DOHH2 (cell line): ENCODE results near the gene ODC1.

ENCODE experiments used
- H3F3A ChIP-seq: fragments of 200-600 bp; sonication (generic), shearing (Covaris generic); 2 replicates; pipeline ENCODE4 v1.6.0; 2016; ENCODE audit warnings: antibody characterized with exemption, mild to moderate bottlenecking; ENCODE audit not compliant: control insufficient read depth, insufficient read depth
- H3K27ac ChIP-seq: fragments of 200-600 bp; sonication (generic); 2 replicates; pipeline ENCODE4 v1.5.1; 2014; ENCODE audit warnings: low read depth, mild to moderate bottlenecking, low read length, moderate library complexity
- H3K27me3 ChIP-seq: fragments of 200-600 bp; sonication (generic); 2 replicates; pipeline ENCODE4 v1.6.1; 2014; ENCODE audit warnings: mild to moderate bottlenecking, low read length, mixed read lengths; ENCODE audit not compliant: control insufficient read depth
- H3K36me3 ChIP-seq: fragments of 200-600 bp; sonication (generic); 2 replicates; pipeline ENCODE4 v1.6.1; 2014; ENCODE audit warnings: mild to moderate bottlenecking, low read length, moderate library complexity, mixed read lengths; ENCODE audit not compliant: control insufficient read depth
- H3K4me1 ChIP-seq: fragments of 200-600 bp; sonication (generic); 2 replicates; pipeline ENCODE4 v1.6.1; 2014; ENCODE audit warnings: mild to moderate bottlenecking, low read length, mixed read lengths; ENCODE audit not compliant: control insufficient read depth
- H3K4me2 ChIP-seq: fragments of 200-600 bp; sonication (generic); 2 replicates; pipeline ENCODE4 v1.6.0; 2014; ENCODE audit warnings: mild to moderate bottlenecking, low read length, moderate library complexity
- H3K4me3 ChIP-seq: fragments of 200-600 bp; sonication (generic); 2 replicates; pipeline ENCODE4 v1.5.1; 2014; ENCODE audit warnings: mild to moderate bottlenecking, low read length, mixed read lengths
- H3K79me2 ChIP-seq: fragments of 200-600 bp; sonication (generic); 2 replicates; pipeline ENCODE4 v1.6.1; 2014; ENCODE audit warnings: mild to moderate bottlenecking, low read length, mixed read lengths; ENCODE audit not compliant: control insufficient read depth
- H3K9me2 ChIP-seq: fragments of 200-600 bp; sonication (generic); replicated peaks from 2 replicates; pipeline ENCODE4 v1.6.1; 2014; ENCODE audit warnings: mild to moderate bottlenecking, low read length, mixed read lengths; ENCODE audit not compliant: control insufficient read depth
- H3K9me3 ChIP-seq: fragments of 200-600 bp; sonication (generic); 2 replicates; pipeline ENCODE4 v1.6.1; 2014; ENCODE audit warnings: antibody characterized with exemption, low read length, mixed read lengths; ENCODE audit not compliant: control insufficient read depth, insufficient read depth
- H4K20me1 ChIP-seq: fragments of 200-600 bp; sonication (generic); 2 replicates; pipeline ENCODE4 v1.6.0; 2014; ENCODE audit warnings: low read depth, mild to moderate bottlenecking, antibody characterized with exemption, low read length, moderate library complexity; ENCODE audit not compliant: control insufficient read depth, insufficient read depth
- EZH2phosphoT487 ChIP-seq: fragments of 200-600 bp; sonication (generic); IDR thresholded peaks from 2 replicates; pipeline ENCODE4 v1.6.1; 2017; ENCODE audit warnings: borderline replicate concordance, mild to moderate bottlenecking, antibody characterized with exemption, low read length, moderate library complexity, mixed read lengths
- TF ChIP-seq, protein P1 (sequence below): fragments of 200-600 bp; sonication (generic); IDR thresholded peaks from one replicate; pipeline ENCODE4 v1.5.1; 2014; ENCODE audit warnings: antibody characterized with exemption, mild to moderate bottlenecking, low read depth, low read length; ENCODE audit not compliant: poor library complexity, severe bottlenecking

ODC1 gene

DNA sequence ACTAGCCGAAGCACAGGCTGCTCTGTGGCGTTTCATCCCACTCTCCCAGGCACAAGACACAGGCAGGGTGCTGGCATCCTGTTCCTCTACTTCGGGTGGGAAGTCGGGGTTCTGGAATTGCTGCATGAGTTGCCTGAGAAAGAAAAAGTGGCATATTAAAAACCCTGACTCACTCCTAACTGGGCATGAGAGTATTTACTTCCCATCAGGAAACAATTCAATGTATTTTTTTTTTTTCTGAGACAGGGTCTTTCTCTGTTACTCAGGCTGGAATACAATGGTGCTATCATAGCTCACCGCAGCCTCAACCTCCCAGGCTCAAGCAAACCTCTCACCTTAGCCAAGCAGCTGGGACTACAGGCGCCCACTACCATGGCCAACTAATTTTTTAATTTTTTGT lies 7.4 kb downstream of the ODC1 start:
- Histone ChIP-seq H3F3A (peaks cover 77% of the 10 kb centered on the region), H4K20me1 (peaks cover 35% of the 10 kb centered on the region), H3K27ac (no peak overlapping the region), H3K79me2 (peaks cover 27% of the 10 kb centered on the region), H3K4me3 (no peak overlapping the region), H3K27me3 (no peaks in the 10 kb centered on the region), H3K36me3 (peaks cover 73% of the 10 kb centered on the region), H3K4me1 (peaks cover 15% of the 10 kb centered on the region), H3K9me2 (no peaks in the 10 kb centered on the region), H3K4me2 (no peak overlapping the region), H3K9me3 (no peaks in the 10 kb centered on the region)
- TF ChIP-seq EZH2phosphoT487 = no peak
- TF ChIP-seq, protein P1, sequence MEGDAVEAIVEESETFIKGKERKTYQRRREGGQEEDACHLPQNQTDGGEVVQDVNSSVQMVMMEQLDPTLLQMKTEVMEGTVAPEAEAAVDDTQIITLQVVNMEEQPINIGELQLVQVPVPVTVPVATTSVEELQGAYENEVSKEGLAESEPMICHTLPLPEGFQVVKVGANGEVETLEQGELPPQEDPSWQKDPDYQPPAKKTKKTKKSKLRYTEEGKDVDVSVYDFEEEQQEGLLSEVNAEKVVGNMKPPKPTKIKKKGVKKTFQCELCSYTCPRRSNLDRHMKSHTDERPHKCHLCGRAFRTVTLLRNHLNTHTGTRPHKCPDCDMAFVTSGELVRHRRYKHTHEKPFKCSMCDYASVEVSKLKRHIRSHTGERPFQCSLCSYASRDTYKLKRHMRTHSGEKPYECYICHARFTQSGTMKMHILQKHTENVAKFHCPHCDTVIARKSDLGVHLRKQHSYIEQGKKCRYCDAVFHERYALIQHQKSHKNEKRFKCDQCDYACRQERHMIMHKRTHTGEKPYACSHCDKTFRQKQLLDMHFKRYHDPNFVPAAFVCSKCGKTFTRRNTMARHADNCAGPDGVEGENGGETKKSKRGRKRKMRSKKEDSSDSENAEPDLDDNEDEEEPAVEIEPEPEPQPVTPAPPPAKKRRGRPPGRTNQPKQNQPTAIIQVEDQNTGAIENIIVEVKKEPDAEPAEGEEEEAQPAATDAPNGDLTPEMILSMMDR = no peak

DNA sequence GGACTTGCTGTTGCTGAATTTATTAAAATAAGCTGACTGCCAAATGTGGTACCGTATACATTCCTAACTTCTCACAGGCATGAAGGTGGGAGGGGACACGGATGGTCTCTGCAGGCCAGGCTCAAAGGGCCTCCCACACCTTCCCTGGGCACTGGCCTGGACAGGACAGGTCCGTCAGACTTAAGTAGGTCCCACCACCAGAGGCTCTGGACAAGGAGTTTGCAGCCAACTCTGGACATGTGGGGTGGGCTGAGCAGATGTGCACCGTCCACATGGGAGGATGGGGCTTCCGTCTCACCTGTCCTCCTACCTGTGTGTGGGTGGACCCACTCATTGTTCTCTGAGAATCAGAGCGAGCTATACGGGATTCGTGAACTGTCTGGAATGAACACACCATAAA lies 8.2 kb downstream of the ODC1 start:
- peaks cover 67% of the 10 kb centered on the region for H3K36me3 ChIP-seq
- H3K27ac ChIP-seq = no peak overlapping the region
- H3K27me3 ChIP-seq = no peaks in the 10 kb centered on the region
- peaks cover 19% of the 10 kb centered on the region for H3K79me2 ChIP-seq
- H3K9me3 ChIP-seq = no peaks in the 10 kb centered on the region
- peaks cover 32% of the 10 kb centered on the region for H4K20me1 ChIP-seq
- no peaks in the 10 kb centered on the region for H3K9me2 ChIP-seq
- H3F3A ChIP-seq = peaks cover 73% of the 10 kb centered on the region
- peaks cover 10% of the 10 kb centered on the region for H3K4me1 ChIP-seq
- no peak overlapping the region for H3K4me3 ChIP-seq
- TF ChIP-seq, protein P1 = no peak
- no peak for TF ChIP-seq EZH2phosphoT487
- H3K4me2 ChIP-seq = no peak overlapping the region

DNA sequence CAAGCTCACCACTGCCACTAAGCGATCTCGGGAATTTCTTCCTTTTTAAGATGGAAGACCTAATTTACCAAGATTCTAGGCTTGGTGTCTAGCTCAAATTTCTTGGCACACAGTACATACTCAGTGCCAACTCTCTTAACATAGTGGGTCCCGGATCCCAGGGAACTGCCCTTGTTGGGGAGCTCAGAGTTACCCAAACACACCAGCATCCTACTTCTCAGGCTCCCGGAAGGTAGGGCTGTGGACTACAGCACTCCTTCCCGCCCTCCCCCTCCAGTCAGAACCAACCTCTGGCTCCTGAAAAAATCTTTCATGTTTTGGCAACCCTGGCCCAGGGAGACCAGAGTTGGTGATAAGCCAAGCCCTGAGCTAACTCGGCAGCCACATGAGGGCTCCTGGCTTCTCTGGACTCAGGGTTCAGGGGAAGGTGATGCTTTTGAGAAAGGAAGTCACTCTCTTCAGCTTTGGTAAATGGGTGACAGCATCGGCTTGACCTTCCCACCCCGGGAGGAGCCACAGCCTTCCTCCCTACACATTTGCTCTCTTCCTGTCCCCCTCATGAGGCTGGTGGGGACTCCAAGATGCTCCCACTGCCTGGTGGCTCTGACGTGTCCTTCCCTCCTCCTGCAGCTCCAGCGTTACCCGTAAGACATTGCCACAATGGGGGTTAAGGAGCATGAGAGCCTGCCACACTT lies 8.8 kb downstream of the ODC1 start:
- Histone ChIP-seq H3K4me3 (no peak overlapping the region), H3K9me3 (no peaks in the 10 kb centered on the region), H3K4me1 (peaks cover 7% of the 10 kb centered on the region), H3K27ac (no peak overlapping the region), H3K9me2 (no peaks in the 10 kb centered on the region), H4K20me1 (peaks cover 25% of the 10 kb centered on the region), H3K27me3 (no peaks in the 10 kb centered on the region), H3K4me2 (no peak overlapping the region), H3K79me2 (peaks cover 13% of the 10 kb centered on the region), H3F3A (peaks cover 67% of the 10 kb centered on the region), H3K36me3 (peaks cover 61% of the 10 kb centered on the region)
- TF ChIP-seq EZH2phosphoT487 = no peak
- TF ChIP-seq, protein P1 = no peak

DNA sequence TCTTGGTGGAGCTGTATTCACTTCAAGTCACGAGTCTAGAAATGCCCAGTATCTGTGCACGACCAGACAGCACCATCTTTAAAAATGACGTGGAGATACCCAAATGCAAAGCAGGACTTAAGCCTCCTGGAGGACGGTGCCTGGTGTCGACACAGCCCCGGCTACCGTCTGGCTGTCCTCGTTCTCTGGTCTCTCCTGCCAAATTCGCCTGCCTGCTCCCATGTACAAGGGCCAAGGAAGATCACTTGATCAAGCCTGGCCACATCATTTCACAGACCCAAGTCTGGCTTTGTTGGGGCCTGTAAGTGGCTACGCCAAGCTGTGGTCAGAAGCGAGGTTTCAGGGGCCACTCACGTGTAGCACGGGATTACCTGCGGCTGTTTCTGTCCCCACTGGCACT lies 9.4 kb downstream of the ODC1 start:
- Histone ChIP-seq H3K9me3 (no peaks in the 10 kb centered on the region), H3K4me3 (no peak overlapping the region), H3K4me2 (no peak overlapping the region), H3K4me1 (0 out of 2 replicates have a peak, but pooled peaks cover 2% of the 10 kb centered on the region), H3F3A (peaks cover 61% of the 10 kb centered on the region), H4K20me1 (peaks cover 19% of the 10 kb centered on the region), H3K27ac (no peak overlapping the region), H3K9me2 (no peaks in the 10 kb centered on the region), H3K36me3 (peaks cover 54% of the 10 kb centered on the region), H3K27me3 (no peaks in the 10 kb centered on the region), H3K79me2 (peaks cover 7% of the 10 kb centered on the region)
- no peak for TF ChIP-seq EZH2phosphoT487
- TF ChIP-seq, protein P1 = no peak
